SU-DHL-6 (cell line): ENCODE results near the gene POLRMT.

Experiments
- EZH2phosphoT487 ChIP-seq: fragments of 200-600 bp; sonication (generic), shearing (Covaris generic); conservative IDR thresholded peaks from 2 replicates; pipeline ENCODE4 v1.6.1; 2018; ENCODE audit warnings: mild to moderate bottlenecking, antibody characterized with exemption, low read length, moderate library complexity, mixed read lengths
- TF ChIP-seq, protein P1 (sequence below): fragments of 200-600 bp; sonication (generic); IDR thresholded peaks from one replicate; pipeline ENCODE4 v1.5.1; 2017; ENCODE audit warnings: antibody characterized with exemption, mild to moderate bottlenecking, low read length, moderate library complexity; ENCODE audit not compliant: insufficient read depth, poor library complexity, severe bottlenecking

DNA sequence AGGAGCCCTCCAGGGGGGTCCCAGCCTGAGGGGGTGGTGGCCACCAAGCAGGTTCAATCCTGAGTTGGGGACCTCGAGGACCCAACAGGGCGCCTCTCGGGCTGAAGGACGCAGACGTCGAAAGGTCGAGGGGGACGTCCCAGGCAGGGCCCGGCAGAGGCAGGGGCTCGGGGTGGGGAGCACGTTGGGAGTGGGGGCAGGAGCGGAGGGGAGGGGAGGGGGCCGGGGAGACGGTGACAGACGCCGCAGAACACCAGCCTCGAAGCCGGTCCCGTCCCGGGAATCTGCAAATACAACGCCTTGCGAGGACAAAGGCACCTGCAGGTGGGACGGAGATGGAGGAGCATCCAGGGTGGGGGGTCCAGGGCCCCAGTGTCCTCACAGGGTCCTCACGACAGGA is 10.4 kb upstream of the POLRMT start:
- TF ChIP-seq, protein P1, sequence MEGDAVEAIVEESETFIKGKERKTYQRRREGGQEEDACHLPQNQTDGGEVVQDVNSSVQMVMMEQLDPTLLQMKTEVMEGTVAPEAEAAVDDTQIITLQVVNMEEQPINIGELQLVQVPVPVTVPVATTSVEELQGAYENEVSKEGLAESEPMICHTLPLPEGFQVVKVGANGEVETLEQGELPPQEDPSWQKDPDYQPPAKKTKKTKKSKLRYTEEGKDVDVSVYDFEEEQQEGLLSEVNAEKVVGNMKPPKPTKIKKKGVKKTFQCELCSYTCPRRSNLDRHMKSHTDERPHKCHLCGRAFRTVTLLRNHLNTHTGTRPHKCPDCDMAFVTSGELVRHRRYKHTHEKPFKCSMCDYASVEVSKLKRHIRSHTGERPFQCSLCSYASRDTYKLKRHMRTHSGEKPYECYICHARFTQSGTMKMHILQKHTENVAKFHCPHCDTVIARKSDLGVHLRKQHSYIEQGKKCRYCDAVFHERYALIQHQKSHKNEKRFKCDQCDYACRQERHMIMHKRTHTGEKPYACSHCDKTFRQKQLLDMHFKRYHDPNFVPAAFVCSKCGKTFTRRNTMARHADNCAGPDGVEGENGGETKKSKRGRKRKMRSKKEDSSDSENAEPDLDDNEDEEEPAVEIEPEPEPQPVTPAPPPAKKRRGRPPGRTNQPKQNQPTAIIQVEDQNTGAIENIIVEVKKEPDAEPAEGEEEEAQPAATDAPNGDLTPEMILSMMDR: no peak
- TF ChIP-seq EZH2phosphoT487: no peak
